ENCODE measurements around the gene ASXL3.

GRCh38 chr18:33585431-33585775 is 7.4 kb downstream of the ASXL3 start:
- no peak for TF ChIP-seq CTCF (conservative IDR thresholded peaks at IDR 0.05)
- TF ChIP-seq EZH2 (IDR thresholded peaks at IDR 0.05; ENCODE audit: low read depth): no peak
